Keratinocyte (primary cell): ENCODE measurements around the gene KRT35. TPM values are rescaled to one million over a fixed set of nuclear protein-coding genes. Genes with fewer than 3 reads are reported as not detected.

ENCODE experiments used
- DNase-seq: peaks from one replicate; pipeline ENCODE4 v3.0.0-alpha.2; 2011; ENCODE audit warnings: low read depth, missing footprints, low spot score
- FAIRE-seq: peaks from 2 replicates; lab custom pipeline; 2011; peaks lifted over from hg19 to GRCh38; lab: Jason Lieb, UNC
- H2AFZ ChIP-seq: 2 replicates; pipeline ENCODE4 v1.6.0; 2012; ENCODE audit warnings: low read length, control low read depth, inconsistent platforms; ENCODE audit not compliant: control insufficient read depth
- H3K27ac ChIP-seq: 2 replicates; pipeline ENCODE4 v1.5.1; 2011; ENCODE audit warnings: low read length; ENCODE audit not compliant: control insufficient read depth, insufficient read depth
- H3K27me3 ChIP-seq: 3 replicates; pipeline ENCODE4 v1.6.0; 2011; ENCODE audit warnings: low read length; ENCODE audit not compliant: control insufficient read depth, insufficient read depth; ENCODE audit errors: extremely low read depth
- H3K36me3 ChIP-seq, 2 experiments: 2 replicates in 1 of 2; 3 replicates in 1 of 2; pipeline ENCODE4 v1.5.1; 2011; ENCODE audit warnings: low read length in 2 of 2, mild to moderate bottlenecking in 1 of 2; ENCODE audit not compliant: control insufficient read depth in 2 of 2, insufficient read depth in 2 of 2; ENCODE audit errors: extremely low read depth in 1 of 2
- H3K4me1 ChIP-seq: 3 replicates; pipeline ENCODE4 v1.5.1; 2011; ENCODE audit warnings: low read length; ENCODE audit not compliant: control insufficient read depth, insufficient read depth; ENCODE audit errors: extremely low read depth
- H3K4me2 ChIP-seq: 3 replicates; pipeline ENCODE4 v1.6.0; 2011; ENCODE audit warnings: low read depth, low read length; ENCODE audit not compliant: control insufficient read depth, insufficient read depth; ENCODE audit errors: extremely low read depth
- H3K4me3 ChIP-seq, 3 experiments: fragments of 200-600 bp in 1 of 3; sonication (generic) in 1 of 3; 2 replicates in 2 of 3; 3 replicates in 1 of 3; pipeline ENCODE4 v1.5.1; 2011 to 2016; ENCODE audit warnings: low read length in 3 of 3, mild to moderate bottlenecking in 3 of 3, control low read depth in 2 of 3, inconsistent platforms in 1 of 3, low read depth in 1 of 3, mixed read lengths in 1 of 3, mixed run types in 1 of 3, moderate library complexity in 1 of 3; ENCODE audit not compliant: control insufficient read depth in 2 of 3, insufficient read depth in 2 of 3; ENCODE audit errors: extremely low read depth in 1 of 3
- H3K79me2 ChIP-seq: 2 replicates; pipeline ENCODE4 v1.6.0; 2012; ENCODE audit warnings: low read length; ENCODE audit not compliant: control insufficient read depth, insufficient read depth
- H3K9ac ChIP-seq: 3 replicates; pipeline ENCODE4 v1.6.0; 2011; ENCODE audit warnings: low read length; ENCODE audit not compliant: control insufficient read depth, insufficient read depth; ENCODE audit errors: extremely low read depth
- H3K9me1 ChIP-seq: 3 replicates; pipeline ENCODE4 v1.6.0; 2011; ENCODE audit warnings: low read length; ENCODE audit not compliant: control insufficient read depth, insufficient read depth; ENCODE audit errors: extremely low read depth
- H3K9me3 ChIP-seq: 2 replicates; pipeline ENCODE4 v1.5.1; 2012; ENCODE audit warnings: low read depth, low read length; ENCODE audit not compliant: control insufficient read depth
- H4K20me1 ChIP-seq: 3 replicates; pipeline ENCODE4 v1.6.0; 2011; ENCODE audit warnings: low read length; ENCODE audit not compliant: control insufficient read depth, insufficient read depth; ENCODE audit errors: extremely low read depth
- EZH2 ChIP-seq: IDR thresholded peaks from one replicate; pipeline ENCODE4 v1.6.1; 2012; ENCODE audit warnings: inconsistent platforms, mild to moderate bottlenecking, low read length, moderate library complexity
- dilution Hi-C: fragments of 300-500 bp; cut with MboI; formaldehyde crosslinking; loops from one replicate; pipeline ENCODE4 v1.7.0; 2020; ENCODE audit warnings: low sequenced_read_pairs; ENCODE audit not compliant: extremely low pct_ligation_motif_present
- polyA plus RNA-seq, 5 experiments: library from polyadenylated mRNA; depleted of rRNA in 3 of 5; stranded (reverse) in 3 of 5; stranded (forward) in 1 of 5; unstranded in 1 of 5; fragments of >200 nt; gene quantifications; 1 replicate in 1 of 5; 2 replicates in 3 of 5; 3 replicates in 1 of 5; pipeline versions ENCODE4 v1.2.1 to v1.2.3, GENCODE V29; 2011 to 2012; ENCODE audit warnings: missing spikeins in 2 of 5, low read depth in 1 of 5, low replicate concordance in 1 of 5
- TF ChIP-seq, protein P1 (sequence below), 3 experiments: IDR thresholded peaks in 1 of 3; conservative IDR thresholded peaks in 1 of 3; optimal IDR thresholded peaks in 1 of 3; 2 replicates in 2 of 3; 3 replicates in 1 of 3; pipeline versions ENCODE3 to v1.5.1; 2011; ENCODE audit warnings: low read length in 3 of 3, mild to moderate bottlenecking in 3 of 3, moderate library complexity in 2 of 3, control low read depth in 1 of 3, inconsistent platforms in 1 of 3; ENCODE audit not compliant: insufficient read depth in 2 of 3; ENCODE audit errors: extremely low read depth in 1 of 3

The KRT35 gene
- polyA plus RNA-seq, 1 donor (not counting 4 experiments of a cell fraction or from before 2014, with no cell fraction given), result not detected

- peak overlapping the region; percentile 38 for H3K9ac ChIP-seq
- TF ChIP-seq, protein P1, sequence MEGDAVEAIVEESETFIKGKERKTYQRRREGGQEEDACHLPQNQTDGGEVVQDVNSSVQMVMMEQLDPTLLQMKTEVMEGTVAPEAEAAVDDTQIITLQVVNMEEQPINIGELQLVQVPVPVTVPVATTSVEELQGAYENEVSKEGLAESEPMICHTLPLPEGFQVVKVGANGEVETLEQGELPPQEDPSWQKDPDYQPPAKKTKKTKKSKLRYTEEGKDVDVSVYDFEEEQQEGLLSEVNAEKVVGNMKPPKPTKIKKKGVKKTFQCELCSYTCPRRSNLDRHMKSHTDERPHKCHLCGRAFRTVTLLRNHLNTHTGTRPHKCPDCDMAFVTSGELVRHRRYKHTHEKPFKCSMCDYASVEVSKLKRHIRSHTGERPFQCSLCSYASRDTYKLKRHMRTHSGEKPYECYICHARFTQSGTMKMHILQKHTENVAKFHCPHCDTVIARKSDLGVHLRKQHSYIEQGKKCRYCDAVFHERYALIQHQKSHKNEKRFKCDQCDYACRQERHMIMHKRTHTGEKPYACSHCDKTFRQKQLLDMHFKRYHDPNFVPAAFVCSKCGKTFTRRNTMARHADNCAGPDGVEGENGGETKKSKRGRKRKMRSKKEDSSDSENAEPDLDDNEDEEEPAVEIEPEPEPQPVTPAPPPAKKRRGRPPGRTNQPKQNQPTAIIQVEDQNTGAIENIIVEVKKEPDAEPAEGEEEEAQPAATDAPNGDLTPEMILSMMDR (optimal IDR thresholded peaks at IDR 0.05 in 1 of 3, IDR thresholded peaks at IDR 0.05 in 1 of 3, conservative IDR thresholded peaks at IDR 0.05 in 1 of 3; ENCODE audit: extremely low read depth in 1 of 3, insufficient read depth in 2 of 3, low read length in 3 of 3), result no peak
- TF ChIP-seq EZH2, result no peak
- H3K9me1 ChIP-seq, result no peaks in the 10 kb centered on the region
- peaks cover 4% of the 10 kb centered on the region for H3K27me3 ChIP-seq
- dilution Hi-C loops, result no loop called here
- H3K36me3 ChIP-seq, result peaks cover 0 to 9% of the 10 kb centered on the region in 2 experiments
- no peak overlapping the region for H2AFZ ChIP-seq
- peak overlapping the region in 1 of 3 experiments; percentile 10 for H3K4me3 ChIP-seq
- H4K20me1 ChIP-seq, result no peaks in the 10 kb centered on the region
- peak overlapping the region; percentile 78 for H3K4me2 ChIP-seq
- H3K27ac ChIP-seq, result peak overlapping the region; percentile 82
- H3K9me3 ChIP-seq, result no peaks in the 10 kb centered on the region
- DNase-seq (no peak), FAIRE-seq (peak; percentile 41)
- H3K4me1 ChIP-seq, result peaks cover 71% of the 10 kb centered on the region
- no peaks in the 10 kb centered on the region for H3K79me2 ChIP-seq
Measured at GRCh38 chr17:41520821-41521521, 40.0 kb upstream of the KRT35 start.

GRCh38 chr17:41519501-41520224 is 38.7 kb upstream of the KRT35 start:
- dilution Hi-C loops, result no loop called here

More at GRCh38 chr17:41519501-41520224, 38.7 kb upstream of the KRT35 start:
- Histone ChIP-seq H3K4me2 (peak overlapping the region; percentile 78), H3K27me3 (peaks cover 4% of the 10 kb centered on the region), H3K4me3 (peak overlapping the region in 2 of 3 experiments; percentile 11), H3K27ac (peak overlapping the region; percentile 82), H4K20me1 (no peaks in the 10 kb centered on the region), H3K36me3 (peaks cover 0 to 13% of the 10 kb centered on the region in 2 experiments), H3K79me2 (no peaks in the 10 kb centered on the region), H3K9me3 (no peaks in the 10 kb centered on the region), H2AFZ (no peak overlapping the region), H3K9me1 (no peaks in the 10 kb centered on the region), H3K4me1 (peaks cover 73% of the 10 kb centered on the region), H3K9ac (peak overlapping the region; percentile 60)
- FAIRE-seq (no peak), DNase-seq (no peak)
- TF ChIP-seq, protein P1 (optimal IDR thresholded peaks at IDR 0.05 in 1 of 3, IDR thresholded peaks at IDR 0.05 in 1 of 3, conservative IDR thresholded peaks at IDR 0.05 in 1 of 3; ENCODE audit: extremely low read depth in 1 of 3, insufficient read depth in 2 of 3, low read length in 3 of 3), result no peak
- no peak for TF ChIP-seq EZH2
